Activated CD8-positive, alpha-beta memory T cell treated with anti-CD3 and anti-CD28 coated beads, Interleukin-2, amount 50 U/mL, for 24 hours (primary cell): Measurements from ENCODE around the gene GRIK1.

Experiments used
- DNase-seq: peaks from one replicate; pipeline ENCODE4 v3.0.0-alpha.2; 2020; ENCODE audit errors: extremely low read depth

The GRIK1 gene

GRCh38 chr21:29673096-29673610, 266.6 kb downstream of the GRIK1 start:
- DNase-seq: no peak

GRCh38 chr21:29671728-29672127, 268.1 kb downstream of the GRIK1 start:
- no peak for DNase-seq

- DNase-seq: no peak
Observed at GRCh38 chr21:29670228-29670627, 269.6 kb downstream of the GRIK1 start.

- no peak for DNase-seq
Observed at GRCh38 chr21:29669416-29669815, 270.4 kb downstream of the GRIK1 start.

DNA sequence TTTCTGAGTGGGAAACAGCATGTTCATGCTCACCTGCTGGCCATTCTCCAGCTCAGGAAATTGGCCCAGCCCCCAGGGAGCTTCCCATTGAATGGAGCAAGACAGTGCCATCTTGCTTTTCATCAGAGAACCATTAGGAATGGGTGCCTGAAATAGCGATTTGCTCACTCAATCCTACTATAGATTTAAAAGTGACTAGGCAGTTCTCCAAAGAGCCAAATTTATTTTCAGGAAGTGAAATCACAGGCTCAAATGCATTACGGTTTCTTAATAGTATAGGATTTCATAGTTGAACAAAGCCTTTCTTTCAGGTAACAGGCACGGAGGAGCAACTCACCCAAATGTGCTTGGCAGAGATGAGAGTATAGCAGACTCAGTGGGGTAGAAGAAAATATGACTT, 272.1 kb downstream of the GRIK1 start:
- no peak for DNase-seq

DNA sequence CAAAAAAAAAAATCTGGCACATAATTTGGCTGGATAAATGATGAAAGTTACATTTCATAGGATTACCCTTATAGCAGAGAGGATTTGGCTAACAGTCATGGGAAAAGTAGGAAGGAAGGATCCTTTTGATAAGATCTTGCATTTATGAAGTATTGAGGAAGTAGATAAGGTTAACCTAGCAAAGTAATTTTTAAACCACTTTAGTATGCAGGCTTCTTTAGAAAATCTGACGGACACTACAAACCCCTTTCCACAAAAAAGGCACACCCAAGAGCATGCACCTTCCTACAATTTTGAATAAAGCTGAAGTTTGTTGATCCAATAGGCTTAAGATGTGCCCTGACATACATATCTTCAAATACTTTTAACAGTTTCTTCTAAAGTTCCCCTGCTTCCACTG, 275.2 kb downstream of the GRIK1 start:
- no peak for DNase-seq

DNA sequence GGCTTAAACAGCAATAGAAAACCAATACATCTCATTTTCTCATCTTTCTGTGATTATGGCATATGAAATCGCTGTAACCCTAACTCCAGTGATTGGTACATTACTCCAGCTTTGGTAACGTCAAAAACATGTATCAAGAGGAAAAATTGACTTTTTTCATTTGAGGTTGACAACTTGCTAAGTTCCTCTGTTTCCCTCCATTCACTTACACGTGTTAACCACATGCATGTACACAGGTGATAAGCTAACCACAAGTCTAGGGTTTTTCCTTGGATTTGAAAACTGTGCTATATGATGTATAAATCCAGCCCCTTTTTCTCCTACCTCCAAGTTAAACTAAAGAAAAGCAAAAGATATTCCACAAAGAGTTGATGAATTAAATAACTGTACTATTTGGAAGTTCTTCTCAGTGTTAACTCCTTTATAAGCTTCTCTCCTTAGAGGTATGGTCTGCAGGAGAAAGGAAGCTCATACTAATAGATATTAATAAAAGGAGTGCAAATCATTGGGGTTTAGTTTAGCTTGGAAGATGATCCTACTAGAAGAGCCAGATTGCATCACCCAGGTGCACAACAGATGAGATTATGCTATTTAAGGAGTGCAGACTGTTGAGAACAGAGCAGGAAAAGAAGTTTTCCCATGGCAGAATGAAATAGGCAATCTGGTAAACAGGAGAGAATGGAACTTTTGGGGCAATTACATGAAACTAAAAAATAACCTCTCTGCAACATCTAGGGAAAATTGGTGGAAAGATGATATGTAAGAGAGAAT, 277.9 kb downstream of the GRIK1 start:
- no peak for DNase-seq

DNA sequence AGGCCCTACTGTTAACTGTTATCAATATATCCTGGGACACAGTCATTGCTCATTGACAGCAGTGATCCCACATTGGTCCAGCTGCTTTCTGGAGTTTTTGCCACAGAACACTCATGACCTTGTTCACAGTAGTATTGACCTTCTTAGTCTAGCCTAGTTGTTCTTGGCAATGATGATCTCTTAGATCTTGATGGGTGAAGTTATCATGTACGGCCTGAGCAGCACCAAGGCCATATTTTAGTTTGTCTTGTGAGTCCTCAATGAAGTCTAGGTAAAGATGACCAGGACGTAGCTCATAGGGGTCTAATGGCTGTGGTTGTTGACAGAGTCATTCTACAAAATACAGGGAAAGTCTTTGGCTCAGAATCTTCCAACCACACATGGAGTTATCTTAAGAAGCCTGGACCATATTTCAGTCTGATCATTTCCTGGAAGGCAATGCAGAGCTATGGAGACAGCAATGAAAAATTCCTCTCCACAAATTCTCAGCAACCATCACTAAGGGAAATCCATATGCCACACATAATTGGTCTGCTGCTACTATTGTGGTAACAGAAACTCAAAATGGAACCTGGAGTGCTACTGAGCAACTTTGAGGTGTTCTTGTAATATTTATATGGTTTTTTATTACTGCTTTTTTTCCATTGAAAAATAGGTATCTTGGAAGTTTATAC, 279.6 kb downstream of the GRIK1 start:
- DNase-seq: no peak

GRCh38 chr21:29658934-29659203, 280.9 kb downstream of the GRIK1 start:
- no peak for DNase-seq

GRCh38 chr21:29658177-29658933, 281.4 kb downstream of the GRIK1 start:
- DNase-seq: no peak

DNA sequence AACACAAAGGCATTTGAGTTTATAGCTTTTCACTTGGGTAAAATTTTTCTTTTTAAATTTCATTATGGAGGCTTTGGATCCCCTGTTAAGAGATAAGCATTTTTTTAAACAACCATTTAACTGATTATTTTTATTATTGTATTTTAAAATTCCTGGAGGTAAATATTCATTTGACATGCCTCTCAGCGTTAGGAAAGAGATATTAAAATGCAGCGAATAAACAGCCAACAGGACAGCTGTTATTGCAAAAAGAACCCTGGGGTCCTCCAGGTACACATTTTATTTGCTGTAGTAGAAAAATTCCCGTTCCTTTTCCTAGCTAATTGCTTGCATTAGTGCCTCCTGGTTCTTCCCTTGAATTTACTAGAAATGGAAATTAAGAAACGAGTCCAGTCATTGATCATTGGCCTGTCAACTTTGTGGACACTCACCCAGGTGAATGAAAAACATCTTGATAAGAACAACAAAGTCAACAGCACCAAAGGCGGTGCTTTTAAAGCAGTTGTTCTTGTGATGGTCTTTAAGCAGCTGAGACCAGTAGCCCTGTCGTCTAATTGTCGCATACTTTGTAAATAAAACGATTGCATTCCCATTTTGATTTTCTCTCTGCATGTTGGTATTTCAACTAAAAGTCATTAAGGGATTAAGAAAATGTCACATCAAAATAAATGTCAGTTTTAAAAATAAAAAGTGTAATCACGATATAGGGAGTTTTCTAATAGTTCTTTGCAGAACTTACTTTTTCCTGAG, 282.4 kb downstream of the GRIK1 start:
- no peak for DNase-seq

GRCh38 chr21:29656504-29657239, 283.1 kb downstream of the GRIK1 start:
- DNase-seq: no peak

DNA sequence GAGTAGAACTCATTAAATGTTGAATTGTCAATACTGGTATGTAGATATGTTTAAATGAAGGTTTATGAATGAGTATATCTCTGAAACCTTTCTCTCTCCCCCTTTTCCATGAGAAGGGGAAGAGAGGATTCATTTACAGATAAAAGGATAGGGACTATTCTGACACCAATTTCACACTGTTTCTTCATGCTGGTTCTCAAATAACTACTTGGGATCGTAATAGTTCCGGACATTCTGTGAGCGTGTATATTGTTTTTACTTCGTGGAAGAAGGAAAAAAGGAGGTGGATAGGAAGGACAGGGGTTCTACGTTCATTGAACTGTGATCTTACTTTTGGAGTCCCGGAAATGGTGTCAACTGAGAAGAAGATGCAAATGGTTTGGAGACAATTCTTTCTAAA, 284.2 kb downstream of the GRIK1 start:
- DNase-seq: no peak

DNA sequence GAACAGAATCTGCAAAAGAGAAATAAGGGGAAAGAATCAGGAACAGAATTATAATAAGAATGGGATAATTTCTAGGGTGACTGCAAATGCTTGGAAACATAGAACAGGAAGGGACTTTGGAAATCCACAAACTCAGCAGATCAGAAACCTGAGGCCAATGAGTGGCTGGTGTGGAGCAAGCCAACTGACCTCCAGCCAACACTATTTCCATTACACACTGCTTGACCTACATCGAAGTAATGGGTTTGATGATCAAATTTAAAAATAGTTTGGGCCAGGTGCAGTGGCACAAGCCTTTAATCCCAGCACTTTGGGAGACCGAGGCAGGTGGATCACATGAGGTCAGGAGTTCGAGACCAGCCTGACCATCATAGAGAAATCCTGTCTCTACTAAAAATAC, 284.9 kb downstream of the GRIK1 start:
- no peak for DNase-seq

GRCh38 chr21:29654203-29654602, 285.6 kb downstream of the GRIK1 start:
- no peak for DNase-seq

DNA sequence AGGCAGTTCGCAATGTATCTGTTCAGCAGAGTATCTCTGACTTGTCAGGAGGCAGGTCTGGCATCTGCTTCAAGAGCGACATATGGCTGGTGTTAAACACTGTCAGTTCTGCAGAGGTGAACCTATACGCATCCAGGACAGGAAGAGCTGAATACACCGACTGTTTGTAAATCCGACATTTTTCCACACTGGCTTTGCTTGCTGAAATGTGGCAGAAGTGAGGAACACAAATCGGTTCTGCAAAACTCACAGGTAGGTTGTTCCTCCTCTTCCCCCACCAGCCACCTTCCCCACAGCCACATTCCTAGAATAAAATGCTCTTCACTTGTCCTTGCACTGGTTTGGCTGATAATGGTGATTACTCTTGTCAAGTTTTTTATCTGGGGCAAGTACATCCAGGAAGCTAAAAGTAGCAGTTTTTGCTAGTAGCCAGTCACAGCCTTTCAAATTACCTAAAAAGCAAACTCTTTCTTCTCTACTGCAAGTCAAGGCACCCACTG, 289.2 kb downstream of the GRIK1 start:
- no peak for DNase-seq

DNA sequence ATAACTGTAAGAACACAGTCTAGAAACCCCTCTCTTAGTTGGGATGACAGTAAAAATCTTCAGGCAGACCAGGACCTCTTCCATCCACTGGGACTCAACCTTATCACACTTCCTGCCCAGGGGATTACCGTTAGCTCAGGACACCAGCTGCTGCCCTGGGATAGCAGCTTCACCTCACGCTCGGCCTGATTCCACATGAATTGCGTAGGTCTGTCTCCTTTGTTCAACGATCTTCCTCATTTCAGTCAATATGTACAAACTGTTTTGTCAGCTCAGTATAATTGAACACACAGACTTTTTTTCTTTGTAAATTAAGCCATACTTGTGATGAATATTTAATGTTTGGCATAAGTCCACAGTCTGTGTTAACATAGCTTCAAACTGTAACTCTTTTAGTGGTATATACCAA, 290.4 kb downstream of the GRIK1 start:
- DNase-seq: no peak

GRCh38 chr21:29648710-29649240, 291.0 kb downstream of the GRIK1 start:
- no peak for DNase-seq

DNA sequence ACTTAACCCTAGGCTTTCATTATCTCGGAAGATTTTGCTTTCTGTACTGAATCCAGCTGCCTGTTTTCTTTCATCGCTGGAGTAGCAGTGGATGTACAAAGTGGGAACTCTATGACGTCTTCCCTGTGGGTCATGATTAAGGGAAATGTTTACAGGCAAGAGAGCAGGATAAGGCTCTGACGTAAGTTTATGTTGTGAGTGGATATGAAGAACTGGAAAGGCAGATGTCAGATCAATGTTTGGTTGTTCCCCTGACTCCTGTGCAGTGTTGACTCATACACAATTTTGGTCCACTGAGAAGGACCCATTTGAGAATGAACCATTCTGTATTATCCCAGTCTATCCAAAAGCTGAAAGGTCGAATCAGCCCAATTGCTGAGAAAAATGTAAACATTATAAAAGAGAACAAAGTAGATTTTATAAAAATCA, 292.4 kb downstream of the GRIK1 start:
- DNase-seq: no peak

- no peak for DNase-seq
Observed at GRCh38 chr21:29645666-29646553, 293.9 kb downstream of the GRIK1 start.
